CD1c-positive myeloid dendritic cell (primary cell): ENCODE data around the gene DDX31.

Experiments
- DNase-seq: peaks from one replicate; pipeline ENCODE4 v3.0.0-alpha.2; 2016; ENCODE audit errors: extremely low spot score

Gene DDX31

DNA sequence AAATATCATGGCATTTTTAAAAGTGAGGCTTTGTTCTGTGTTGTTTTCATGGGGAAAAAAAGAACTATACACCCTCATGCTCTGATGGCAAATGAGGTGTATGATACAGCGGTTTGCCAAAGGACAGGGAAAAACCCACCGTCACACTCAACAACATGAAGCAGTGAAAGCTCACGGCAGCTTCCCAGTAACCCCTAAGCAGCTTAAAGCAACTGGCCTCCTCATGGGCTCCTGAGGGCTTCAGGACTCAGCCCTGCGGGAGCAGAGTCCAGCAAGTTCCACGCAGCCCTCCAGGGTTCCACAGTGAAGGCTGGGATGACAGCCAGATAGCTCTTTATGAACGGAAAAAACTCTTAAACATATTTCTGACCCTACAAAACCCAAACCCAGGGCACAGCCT, 74.5 kb downstream of the DDX31 start:
- DNase-seq, result no peak

DNA sequence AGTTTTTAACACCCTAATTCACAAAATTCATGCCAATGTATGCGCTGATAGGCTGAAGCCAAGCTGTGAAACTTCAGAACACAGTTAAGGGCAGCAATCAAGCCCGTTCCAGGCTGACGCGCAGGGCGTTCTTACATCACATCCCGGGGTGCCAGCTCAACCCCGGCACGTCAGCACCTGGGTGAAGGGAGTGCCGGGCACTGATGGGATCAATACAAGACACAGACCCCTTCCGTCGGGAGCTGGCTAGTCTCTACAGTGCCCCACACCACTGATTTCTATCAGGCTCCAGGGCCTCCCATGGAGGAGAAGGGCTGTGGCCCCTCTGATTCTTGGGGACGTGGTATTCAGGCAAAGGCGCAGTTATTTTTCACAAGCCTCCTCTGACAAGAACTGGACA, 75.4 kb downstream of the DDX31 start:
- no peak for DNase-seq

DNA sequence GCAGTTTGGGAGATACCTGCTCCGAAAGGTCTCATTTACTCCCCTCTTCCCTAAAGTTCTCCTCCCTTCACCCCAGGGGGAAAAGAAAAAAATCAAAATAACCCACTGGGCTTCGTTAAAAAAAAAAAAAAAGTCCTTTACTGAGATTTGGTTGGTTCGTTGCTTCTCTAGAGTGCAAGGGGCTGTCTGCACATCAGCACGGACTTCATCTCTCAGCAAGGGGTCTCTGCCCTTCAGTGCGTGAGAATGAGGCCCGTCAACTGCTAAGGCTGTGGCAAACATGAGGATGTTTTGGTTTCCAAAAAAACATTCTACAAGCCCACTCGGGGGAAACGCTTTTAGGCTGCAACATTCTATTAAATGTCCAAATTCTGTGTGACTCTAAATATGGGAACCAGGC, 77.3 kb downstream of the DDX31 start:
- DNase-seq, result no peak

DNA sequence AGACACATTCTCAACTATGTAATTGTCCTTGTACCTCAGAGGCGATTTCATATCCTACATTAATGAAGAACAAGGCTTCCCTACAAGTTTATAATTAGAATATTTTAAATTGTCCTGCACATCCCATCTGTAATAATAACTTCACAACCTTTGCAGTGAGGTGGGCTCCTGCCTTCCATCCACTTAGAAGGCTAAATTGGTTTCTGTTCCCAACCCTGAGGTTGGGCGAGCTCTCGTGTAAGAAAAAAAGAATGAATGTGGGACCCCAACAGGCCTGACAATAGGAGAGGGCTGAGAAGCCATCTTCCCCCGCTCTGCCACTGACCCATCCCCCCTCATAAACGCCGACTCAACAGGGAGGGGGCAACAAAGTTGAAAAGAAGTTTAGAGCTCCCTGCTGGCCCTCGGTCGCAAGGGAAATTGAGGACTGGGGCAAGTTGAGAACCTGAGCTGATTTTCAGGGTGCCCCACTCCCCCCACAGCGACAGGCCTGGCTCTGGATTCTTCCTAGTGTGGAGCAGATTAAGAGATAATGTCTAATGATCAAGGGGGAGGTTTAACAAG, 78.0 kb downstream of the DDX31 start:
- DNase-seq, result no peak

DNA sequence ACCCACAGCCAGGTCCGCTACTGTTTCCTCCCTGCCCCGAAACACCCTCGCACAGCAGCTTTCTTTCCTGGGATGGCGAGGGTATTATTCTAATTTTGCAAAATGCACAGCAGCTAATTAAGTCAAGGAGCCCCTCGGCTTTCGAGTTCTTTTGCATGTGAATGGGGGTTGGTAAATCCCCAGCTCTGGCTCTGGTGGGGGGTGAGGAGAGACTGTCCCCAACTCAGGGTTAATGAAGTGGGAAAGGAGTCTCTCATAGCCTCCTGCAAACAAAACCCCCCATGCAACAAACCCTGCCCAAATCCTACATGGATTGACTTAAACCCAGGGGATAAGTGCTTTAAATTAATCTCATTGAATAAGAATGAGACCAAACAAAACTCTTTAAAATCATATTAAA, 78.5 kb downstream of the DDX31 start:
- DNase-seq, result no peak

DNA sequence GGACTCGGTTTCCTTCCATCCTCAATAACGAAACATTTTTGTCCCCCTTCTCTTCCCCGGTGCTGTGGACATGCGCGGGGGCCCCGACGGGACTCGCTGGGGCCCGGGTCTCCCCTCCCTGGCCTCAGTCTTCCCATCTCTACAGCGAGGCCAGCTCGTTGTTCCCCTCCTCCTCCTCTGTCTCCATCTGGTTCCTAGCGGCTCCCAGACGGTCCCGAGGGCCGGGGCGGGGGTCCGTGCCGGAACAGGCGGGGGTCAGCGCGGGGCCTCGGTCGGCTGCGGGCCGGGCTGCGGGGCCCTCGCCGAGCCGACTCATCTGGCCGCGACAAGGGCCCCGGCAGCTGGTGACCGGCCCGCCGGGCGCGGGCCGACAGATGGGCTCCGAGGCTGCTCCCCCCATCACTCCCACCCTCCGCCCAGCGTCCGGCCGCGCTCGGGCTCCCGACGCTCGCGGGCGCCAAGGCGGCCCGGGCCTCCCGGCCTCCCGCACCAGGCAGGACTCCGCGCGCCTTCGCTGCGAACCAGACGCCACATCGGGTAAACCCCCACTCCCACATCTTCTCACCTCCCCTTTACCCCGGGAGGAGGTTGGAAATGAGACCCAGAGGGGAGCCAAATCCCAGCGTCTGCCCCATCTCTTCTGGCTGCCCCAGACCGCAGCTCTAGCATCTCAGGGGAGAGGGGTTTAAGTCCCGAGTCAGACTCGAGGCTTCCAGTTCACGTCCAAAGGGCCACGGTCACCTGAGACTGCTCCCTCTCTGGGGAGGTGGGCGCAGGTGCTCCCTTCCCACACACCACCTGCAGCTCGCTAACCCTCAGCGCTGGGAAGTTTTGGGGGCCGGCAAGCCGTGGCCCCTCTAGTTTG, 79.2 kb downstream of the DDX31 start:
- no peak for DNase-seq

DNA sequence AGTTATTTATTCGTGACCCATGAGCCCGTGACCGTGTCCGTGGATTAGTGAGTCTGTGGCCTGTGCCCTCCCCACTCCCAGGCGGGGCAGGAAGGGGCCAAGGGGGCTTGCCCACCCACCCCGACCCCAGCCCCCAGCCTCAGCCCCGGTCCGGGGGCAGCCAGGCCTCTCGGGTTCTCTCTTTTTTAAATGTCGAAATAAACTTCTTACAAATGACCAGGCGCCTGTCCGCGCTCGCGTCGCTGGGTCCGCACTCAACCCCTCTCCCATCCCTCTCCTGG, 79.8 kb downstream of the DDX31 start:
- no peak for DNase-seq

DNA sequence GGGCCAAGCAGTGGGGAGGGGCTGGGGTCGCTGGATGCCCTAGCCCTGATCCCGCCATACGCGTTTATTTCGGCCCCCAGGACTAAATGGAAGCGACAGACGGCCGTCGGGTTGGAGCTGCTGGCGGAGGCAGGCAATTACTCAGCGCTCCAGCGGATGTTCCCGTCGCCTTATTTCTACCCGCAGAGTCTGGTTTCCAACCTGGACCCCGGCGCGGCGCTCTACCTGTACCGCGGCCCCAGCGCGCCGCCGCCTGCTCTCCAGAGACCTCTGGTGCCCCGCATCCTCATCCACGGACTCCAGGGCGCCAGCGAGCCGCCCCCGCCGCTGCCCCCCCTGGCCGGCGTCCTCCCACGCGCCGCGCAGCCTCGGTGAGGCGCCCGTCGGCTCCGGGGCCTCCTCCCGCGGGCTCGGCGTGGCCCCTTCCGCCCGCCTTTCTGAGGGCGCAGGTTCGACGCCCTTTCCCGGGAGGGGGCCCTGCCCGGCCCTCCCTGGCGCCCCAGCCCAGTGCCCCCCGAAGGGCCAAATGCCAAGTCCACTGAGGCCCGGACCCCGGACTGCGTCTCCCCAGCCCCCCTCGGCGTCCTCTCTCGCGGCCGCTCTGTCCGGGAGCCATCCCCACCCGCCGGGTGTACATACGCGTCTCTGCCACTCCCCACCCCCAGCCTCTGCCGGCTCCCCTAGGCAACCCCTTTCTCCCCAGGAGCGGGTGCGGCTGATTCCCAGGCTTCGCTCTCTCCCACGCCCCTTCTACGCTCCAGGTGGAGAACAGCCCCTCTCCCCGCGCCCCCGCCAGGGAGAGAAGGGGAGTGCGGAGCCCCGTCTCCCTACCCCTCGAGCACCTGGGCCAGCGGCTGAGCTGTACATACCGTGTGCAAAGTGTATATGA, 80.4 kb downstream of the DDX31 start:
- DNase-seq, result no peak

DNA sequence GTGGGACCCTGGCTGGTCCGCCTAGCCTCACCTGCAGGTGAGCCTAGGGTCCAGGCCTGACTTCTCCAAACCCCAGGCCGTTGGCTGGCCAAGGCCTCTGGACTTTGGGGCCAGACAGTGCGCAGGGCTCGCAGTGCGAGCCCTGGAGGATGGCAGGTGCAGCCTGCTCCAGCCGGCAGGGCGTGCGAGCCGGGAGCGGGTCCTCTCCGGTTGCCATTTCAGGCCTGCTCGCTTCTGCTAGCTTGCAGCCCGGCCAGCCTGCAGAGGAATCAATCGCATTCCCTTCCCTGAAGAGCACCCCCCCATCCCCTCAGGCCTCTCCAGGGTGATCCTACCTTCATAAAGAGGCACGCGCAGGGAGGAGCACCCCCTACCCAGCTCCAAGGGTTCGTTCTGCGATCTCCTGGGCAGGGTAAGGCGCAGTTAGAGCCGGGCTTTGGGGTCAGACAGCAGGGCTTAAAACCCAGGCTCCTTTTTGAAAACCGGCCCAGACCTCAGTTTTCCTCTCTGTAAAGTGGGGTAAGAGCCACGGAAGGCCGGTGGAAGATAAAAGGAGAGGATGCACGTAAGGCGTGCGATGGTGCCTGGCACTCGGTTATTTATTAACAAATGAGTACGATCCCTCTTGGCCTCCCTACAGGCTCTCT, 81.2 kb downstream of the DDX31 start:
- DNase-seq, result no peak

DNA sequence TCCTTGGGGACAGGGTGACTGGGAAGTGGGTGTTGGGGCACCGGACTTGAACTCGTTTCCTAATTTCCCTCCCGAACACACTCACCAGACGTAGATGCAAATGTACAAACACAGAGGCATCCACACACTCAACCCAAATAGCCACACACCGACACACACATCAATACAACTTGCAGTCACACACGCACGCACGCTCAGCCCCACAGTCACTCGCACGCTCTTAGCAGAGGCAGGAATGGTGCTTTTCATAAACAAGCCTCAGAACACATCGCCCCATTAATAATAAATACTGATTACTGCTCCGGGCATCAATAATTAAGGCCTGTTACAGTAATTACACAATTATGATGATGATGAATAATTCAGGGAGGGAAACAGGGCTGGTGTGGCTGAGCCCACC, 81.7 kb downstream of the DDX31 start:
- DNase-seq, result no peak

DNA sequence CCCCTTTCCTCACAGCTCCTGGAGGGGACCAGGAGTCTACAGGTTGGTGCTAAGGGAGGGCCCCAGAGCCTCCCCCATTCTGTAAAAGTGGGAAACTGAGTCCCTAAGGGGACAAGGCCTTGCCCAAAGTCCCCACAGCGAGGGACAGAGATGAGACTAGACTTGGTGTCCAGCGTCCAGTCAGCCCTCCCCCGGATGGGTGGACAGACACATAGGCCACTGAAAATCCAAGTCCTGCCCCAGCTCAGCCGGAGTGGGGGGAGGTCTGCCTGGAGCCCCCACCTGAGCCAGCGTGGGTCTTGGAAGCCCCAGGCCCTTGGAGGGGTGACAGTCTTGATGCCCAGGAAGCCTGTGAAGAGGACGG, 82.2 kb downstream of the DDX31 start:
- no peak for DNase-seq

DNA sequence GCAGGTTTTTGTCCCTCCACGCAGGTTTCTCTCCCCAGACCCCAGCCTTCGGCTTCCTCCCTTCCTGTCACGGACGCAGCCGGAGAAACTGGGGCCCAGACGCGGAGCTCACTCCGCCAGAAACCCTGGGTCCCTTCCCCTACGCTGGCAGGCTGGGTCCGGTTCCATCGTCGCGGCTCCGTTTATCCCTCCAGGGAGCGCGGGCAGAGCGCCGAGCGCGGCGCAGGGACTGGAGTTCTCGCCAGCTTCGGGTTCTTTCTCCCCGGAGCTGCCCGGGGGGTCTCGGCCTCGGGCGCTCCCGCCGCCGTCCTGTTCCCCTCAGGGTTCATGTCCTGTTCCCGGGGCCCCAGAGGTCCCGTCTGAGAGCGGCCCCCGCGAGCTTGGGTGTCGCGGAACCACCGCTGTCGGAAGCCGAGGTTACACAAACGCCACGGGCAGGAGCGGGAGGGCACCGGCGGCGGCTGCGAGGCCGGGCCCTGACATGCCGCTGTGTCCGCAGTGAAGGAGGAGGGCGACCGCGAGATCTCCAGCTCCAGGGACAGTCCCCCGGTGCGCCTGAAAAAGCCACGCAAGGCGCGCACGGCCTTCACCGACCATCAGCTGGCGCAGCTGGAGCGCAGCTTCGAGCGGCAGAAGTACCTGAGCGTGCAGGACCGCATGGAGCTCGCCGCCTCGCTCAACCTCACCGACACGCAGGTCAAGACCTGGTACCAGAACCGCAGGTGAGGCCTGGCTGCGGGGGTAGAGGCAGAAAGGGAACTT, 82.8 kb downstream of the DDX31 start:
- DNase-seq, result no peak

DNA sequence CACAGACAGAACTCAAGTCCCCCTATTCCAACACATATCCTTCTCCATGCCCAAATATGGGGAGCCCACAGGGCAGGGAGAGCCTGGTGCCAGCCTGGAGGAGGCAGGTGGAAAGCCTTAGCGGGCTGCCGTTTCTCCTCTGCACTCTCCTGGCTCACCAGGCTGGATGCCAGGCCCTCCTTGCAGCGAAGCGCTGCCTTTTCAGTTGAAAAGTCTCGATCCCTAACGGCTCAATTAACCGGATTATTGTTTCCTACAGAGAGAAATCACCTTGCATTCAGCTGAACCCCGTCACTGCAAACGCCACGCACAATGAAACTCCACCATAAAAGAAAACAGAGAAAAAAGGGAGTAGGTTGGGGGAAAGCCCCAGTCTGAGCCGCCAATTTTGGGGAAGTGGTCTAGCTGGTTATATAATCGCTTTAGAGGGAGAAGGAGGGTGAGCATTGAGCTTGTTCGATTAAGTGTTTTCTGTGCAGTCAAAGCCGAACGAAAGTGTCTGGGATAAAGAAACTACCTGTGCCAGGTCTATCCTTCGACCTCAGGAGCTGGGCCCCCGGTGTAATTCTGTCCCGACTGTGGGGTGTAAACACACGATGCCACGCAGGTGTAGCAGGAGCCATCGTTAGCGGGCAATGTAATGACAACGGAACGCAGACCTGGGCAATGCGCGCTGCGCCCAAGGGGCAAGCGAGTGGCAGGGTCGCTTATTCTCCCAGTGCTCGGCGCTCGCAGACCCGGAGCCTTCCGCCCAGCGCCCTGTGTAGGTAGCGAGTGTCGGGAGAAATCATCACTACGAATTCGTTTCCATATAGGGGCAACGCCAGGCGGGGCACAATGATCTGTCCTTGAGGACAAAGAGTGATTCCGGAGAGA, 83.6 kb downstream of the DDX31 start:
- DNase-seq, result peak; percentile 14

DNA sequence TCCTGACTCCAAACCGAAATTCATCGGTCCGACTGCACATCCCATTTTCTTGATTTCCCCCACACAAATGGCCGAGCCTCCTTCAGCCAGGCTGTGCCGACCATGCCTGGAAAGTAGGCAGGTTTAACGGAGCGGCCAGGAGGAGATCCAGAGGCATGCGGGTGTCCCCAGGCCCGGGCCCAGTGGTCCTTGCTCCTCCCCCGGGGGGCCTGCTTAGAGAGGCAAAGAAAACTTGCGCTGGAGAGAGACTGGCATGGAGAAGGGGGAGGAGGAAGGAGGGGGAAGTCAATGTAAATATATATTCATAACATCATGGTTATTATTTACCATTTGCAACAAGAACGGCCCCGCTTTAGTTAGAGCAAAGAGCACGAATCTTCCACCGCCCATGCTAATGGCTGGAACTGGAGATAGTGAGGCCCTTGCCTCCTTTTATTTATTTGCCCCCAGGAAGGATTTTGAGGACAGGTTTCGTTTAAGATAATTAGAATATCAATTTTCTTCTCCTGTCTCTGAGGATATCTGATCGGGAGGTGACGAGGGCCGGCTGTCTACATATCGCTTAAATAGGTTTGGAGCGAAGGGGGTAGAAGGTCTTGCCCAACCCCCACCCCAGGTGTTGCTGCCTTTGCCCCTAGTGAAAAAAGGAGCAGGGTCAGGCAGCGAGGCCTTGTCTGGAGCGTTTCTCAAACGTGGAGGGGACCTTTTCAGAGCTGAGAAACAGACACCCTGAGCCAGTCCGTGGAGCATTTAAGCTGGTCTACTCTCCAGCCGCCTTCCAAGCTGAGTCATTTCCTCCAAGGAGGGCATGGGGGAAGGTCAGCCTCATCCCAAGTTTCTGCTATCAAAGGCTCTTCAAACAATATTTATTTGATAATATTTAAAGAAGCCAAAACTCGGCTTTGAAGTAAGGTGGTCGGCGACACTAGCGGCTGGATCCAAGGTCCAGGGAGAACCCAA, 84.9 kb downstream of the DDX31 start:
- DNase-seq, result no peak

DNA sequence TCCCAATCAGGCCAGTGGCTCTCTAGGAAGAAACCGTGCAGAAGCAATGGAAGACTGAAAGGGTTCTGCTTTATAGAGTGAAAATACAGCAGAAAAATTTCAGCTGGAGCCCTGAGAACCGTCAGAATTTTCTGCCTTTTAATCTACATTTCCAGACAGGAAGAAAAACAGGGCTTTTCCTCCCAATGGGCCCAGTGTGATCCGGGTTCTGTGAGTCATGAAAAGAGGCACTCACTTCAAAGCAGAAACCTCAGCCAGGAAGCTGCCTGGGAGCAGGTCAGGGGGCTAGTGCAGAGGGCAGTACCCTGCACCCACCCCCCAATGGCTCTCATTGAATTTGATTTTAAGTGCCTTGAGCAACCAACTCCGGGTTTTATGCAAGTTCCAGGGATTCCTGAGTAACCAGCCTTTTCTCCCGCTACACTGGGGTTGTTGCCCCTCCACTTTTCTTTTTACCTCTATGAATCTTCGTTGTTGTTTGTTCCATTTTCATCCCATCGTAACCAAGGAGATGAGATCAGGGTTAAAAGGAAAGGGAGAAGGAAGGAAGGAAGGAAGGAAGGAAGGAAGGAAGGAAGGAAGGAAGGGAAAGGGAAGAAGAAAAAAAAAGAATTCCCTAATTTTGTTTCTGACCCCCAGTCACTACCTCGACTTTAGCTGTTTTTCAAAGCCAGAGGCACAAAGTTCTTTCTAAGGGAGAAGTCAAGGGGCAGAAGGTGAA, 86.0 kb downstream of the DDX31 start:
- no peak for DNase-seq

DNA sequence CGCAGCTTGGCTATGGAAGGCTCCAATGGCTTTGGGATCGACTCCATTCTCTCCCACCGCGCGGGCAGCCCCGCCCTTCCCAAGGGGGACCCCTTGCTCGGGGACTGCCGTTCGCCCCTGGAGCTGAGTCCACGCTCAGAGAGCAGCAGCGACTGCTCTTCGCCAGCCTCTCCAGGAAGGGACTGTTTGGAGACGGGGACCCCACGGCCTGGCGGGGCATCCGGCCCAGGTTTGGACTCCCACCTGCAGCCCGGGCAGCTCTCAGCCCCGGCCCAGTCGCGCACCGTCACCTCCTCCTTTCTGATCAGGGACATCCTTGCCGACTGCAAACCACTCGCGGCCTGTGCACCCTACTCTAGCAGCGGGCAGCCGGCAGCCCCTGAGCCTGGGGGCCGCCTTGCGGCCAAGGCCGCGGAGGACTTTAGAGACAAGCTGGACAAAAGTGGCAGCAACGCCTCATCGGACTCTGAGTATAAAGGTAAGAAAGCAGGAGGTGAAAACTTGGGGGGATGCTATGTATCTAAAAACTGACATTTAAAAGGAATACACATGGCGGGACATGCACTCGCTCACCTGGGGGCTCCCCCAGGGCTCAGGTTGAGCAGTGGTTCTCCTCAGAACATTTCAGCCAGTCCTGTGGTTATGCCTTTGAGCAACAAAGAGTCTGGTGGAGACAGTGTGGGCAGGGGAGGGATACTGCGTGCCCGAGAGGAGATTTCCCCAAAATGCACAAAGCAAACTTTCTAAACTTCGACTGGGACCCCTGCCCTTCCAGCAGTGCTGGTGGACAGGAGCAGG, 86.8 kb downstream of the DDX31 start:
- no peak for DNase-seq

DNA sequence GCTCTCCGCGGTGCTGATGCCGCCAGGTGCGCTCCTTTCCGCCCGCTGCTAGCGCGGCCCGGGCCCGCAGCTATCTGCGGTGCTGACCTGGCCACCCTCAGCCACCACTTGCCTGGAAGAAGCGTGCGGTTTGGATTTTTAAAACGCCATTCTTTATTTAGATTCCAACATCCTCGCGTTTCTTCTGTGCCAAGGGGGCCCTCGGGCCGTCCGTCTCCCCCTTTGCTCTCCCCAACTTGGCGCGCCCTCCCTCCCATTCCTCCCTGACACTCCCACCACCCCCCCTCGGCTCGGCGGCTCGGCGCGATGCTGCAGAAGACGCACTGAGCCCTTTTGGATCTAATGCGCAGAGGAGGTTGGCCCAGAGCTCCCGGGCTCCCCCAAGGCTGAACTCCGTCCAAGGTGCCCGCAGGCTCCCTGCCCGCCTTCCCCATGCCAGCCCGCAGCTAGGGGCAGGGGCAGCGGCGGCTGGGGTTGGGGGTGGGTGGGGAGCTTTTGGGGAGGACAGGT, 87.5 kb downstream of the DDX31 start, which contains the start of gene BARHL1:
TSS of gene BARHL1 (plus strand) at position 331 of the 510 bp plus-strand sequence. CDS start 192 bp downstream, outside the sequence.
- no peak for DNase-seq

DNA sequence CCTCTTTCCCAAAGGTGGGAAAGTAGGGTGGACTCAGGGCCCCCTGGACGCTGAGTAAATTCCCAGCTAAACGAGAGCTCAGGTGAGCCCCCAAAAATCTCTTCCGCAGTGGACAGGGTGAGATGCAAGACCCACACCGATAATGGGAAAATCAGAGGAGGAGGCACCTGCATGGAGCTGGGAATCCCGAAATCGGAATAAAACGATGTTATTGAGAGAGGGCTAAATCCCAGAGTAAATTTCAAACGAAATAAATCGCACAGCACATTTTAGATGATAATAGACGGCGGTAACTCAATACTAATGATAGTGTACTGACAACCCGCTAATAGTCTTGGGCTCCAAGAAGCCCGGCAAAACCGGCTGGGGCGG, 90.4 kb downstream of the DDX31 start:
- no peak for DNase-seq
